RWPE1 (cell line): ENCODE measurements around the gene TGM3.

Source experiments
- CTCF ChIA-PET: fragments of 350-600 bp; sonication (Branson Sonifier 250); formaldehyde crosslinking; extraction: SDS; loops from one replicate; lab custom pipeline; 2021; lab: Yijun Ruan, JAX
- POLR2A ChIA-PET: fragments of 400-600 bp; formaldehyde crosslinking; extraction: SDS; loops from one replicate; lab custom pipeline; 2020; ENCODE audit warnings: antibody characterized with exemption; ENCODE audit not compliant: low non-redundant PET; lab: Yijun Ruan, JAX
- DNase-seq: peaks from one replicate; pipeline ENCODE4 v3.0.0; 2012; ENCODE audit warnings: low spot score
- H3K27ac ChIP-seq: fragments of 450-650 bp; 2 replicates; pipeline ENCODE4 v1.5.1; 2017
- TF ChIP-seq, protein P1 (sequence below): fragments of 450-650 bp; conservative IDR thresholded peaks from 2 replicates; pipeline ENCODE4 v1.5.1; 2017; ENCODE audit warnings: low read depth, mild to moderate bottlenecking

Gene TGM3

DNA sequence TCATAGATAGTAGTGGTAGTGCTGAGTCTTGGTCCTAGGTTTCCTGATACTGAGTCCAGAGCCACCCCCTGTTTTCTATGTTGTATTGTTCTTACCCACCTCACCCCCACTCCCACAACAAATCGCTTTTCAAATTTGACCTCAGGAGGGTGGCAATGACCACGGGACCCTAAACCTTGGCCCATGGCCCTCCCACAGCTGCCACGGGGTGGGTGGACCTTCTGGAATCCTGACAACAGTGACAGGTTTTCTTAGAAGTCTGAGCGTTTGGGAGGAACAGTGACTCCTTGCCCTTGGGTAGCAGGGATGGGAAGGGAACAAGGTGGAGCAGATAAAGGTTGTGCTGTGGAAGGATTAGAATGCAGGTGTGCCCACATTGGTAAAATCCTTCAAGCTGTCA lies 36.9 kb downstream of the TGM3 start:
- CTCF ChIA-PET = interaction anchor here (1.2 kb wide), 1 partner anchor 17 kb away, joined by 3 read pairs; no protein-coding TSS in a partner anchor
- H3K27ac ChIP-seq = no peak overlapping the region
- TF ChIP-seq, protein P1, sequence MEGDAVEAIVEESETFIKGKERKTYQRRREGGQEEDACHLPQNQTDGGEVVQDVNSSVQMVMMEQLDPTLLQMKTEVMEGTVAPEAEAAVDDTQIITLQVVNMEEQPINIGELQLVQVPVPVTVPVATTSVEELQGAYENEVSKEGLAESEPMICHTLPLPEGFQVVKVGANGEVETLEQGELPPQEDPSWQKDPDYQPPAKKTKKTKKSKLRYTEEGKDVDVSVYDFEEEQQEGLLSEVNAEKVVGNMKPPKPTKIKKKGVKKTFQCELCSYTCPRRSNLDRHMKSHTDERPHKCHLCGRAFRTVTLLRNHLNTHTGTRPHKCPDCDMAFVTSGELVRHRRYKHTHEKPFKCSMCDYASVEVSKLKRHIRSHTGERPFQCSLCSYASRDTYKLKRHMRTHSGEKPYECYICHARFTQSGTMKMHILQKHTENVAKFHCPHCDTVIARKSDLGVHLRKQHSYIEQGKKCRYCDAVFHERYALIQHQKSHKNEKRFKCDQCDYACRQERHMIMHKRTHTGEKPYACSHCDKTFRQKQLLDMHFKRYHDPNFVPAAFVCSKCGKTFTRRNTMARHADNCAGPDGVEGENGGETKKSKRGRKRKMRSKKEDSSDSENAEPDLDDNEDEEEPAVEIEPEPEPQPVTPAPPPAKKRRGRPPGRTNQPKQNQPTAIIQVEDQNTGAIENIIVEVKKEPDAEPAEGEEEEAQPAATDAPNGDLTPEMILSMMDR = no peak
- DNase-seq = no peak
- POLR2A ChIA-PET = no interaction called here

DNA sequence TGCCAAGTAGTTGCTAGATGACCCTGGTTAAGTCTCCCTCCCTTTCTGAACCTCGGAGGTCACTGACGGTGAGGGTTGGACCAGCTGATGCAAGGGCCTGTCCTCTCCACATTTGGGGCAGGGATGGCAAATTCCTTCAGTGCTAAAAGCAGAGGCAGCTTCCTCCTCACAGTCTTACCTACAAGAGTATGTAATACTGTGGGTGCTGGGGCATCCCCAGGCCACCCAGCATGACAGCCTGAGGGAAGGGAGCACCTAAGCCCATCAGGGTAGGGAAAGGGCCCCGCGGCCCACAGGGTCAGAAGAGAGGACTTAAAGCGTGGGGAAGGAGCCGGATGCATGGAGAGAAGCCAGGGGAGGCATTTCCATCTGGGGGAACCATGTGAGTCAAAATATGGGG lies 38.0 kb downstream of the TGM3 start:
- ChIA-PET CTCF (interaction anchor here (0.6 kb wide), 1 partner anchor 312 kb away, joined by 3 read pairs; no protein-coding TSS in a partner anchor), POLR2A (no interaction called here)
- no peak overlapping the region for H3K27ac ChIP-seq
- TF ChIP-seq, protein P1 = no peak
- DNase-seq = no peak

DNA sequence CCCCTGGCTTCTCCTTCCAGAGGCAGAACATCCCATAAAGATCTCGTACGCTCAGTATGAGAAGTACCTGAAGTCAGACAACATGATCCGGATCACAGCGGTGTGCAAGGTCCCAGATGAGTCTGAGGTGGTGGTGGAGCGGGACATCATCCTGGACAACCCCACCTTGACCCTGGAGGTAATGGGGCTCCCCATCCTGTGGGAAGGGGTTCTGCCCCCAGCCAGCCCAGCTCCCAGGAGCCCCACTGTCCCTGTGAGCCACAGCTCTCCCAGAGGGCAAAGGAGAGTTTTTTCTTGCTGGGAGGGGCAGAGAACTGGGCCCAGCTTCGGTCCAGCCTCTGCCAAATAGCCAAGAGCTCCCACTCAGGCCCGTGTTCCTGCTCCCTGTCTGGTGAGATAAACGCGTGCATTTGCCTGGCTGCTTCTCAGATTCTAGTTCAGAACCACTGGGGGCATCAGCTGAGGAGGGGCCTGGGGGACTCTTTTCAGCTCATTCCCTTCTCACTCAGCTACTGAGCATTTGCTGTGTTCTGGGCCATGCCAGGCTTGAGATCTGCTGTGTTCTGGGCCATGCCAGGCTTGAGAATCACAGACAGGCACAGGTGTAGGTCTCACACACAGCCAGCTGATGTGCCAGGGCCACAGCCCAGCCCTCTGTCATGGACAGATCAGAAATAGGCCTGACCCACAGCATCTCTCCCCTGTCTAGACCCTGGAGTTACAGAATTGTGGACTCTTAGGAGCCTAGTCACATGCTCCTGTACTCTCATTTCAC lies 39.5 kb downstream of the TGM3 start:
- TF ChIP-seq, protein P1 = no peak
- ChIA-PET CTCF (interaction anchor here (0.5 kb wide), 1 partner anchor 307 kb away, joined by 3 read pairs; no protein-coding TSS in a partner anchor), POLR2A (no interaction called here)
- H3K27ac ChIP-seq = no peak overlapping the region
- DNase-seq = no peak

DNA sequence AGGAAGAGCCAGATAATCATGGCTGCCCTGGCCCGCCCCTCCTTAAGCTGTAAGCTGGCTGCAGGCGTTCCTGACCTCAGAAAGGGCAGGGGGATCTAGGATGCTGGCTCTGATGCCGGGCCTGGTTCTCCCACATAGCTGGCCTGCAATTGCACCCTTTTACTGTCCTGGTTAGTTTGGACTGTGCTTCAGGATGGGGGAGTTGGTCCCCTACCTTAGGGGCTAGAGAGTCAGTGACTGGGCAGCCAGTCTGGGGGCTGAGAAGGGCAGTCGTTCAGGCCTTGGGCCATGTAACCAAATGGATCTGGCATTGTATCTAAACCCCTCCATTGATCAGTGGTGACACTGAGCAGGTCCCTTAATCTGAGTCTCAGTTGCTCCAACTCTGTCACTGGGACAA lies 40.7 kb downstream of the TGM3 start:
- H3K27ac ChIP-seq = no peak overlapping the region
- TF ChIP-seq, protein P1 = no peak
- no peak for DNase-seq
- CTCF ChIA-PET = no interaction called here
- POLR2A ChIA-PET = no interaction called here

DNA sequence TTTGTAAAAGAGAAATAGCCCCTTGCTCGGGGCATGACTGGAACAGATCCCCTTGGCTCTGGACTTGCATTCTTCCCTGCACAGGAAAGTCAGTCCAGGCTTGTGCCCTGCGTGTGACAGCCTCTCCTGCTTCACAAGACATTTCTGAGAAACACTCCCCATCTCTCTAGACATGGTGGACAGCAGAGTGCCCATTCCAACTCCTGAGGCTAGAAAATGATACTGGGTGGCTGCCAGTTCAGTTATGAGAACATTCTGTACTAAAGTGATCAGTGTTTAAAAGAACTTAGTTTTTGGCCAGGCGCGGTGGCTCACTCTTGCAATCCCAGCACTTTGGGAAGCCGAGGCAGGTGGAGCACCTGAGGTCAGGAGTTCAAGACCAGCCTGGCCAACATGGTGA lies 41.3 kb downstream of the TGM3 start:
- CTCF ChIA-PET = no interaction called here

DNA sequence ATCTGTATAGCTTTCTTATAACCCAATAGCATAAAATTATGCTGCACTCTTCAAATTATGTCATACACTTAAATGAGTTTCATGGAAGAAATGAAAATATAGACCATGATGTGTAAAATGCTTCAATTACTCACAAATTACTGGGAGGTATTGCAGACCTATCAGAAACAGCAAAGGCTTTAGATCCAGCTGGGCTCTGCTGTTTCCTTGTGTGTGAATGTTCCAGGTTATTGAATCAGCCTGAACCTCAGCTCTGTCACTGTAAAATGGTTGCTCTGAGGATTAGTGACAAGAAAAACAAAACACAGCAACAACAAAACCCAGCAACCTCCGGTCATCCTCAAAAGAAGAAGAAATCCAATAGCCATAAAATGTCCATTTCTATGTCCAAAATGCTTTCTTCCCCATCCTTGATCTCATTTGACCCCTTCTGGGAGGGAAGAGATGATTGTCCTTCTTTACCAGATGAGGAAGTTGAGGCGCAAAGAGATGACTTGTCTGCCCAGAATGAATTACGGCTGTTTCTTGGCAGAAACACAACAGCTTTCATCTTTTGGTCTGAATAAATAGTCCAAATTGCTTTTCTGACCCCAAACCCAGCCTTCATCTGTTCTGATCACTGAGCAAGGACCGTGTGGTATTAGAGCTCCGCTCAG lies 42.7 kb downstream of the TGM3 start:
- POLR2A ChIA-PET = no interaction called here
- DNase-seq = no peak
- CTCF ChIA-PET = interaction anchor here (0.8 to 1.8 kb wide), 2 partner anchors 11 to 49 kb away, joined by 3 to 6 read pairs; no protein-coding TSS in a partner anchor
- TF ChIP-seq, protein P1 = no peak
- no peak overlapping the region for H3K27ac ChIP-seq

More for the DNA sequence above, 41.3 kb downstream of the TGM3 start:
- TF ChIP-seq, protein P1 = no peak
- POLR2A ChIA-PET = no interaction called here
- DNase-seq = no peak
- H3K27ac ChIP-seq = peak overlapping the region; percentile 41
